Measurements from ENCODE around the gene PROM1.

DNA sequence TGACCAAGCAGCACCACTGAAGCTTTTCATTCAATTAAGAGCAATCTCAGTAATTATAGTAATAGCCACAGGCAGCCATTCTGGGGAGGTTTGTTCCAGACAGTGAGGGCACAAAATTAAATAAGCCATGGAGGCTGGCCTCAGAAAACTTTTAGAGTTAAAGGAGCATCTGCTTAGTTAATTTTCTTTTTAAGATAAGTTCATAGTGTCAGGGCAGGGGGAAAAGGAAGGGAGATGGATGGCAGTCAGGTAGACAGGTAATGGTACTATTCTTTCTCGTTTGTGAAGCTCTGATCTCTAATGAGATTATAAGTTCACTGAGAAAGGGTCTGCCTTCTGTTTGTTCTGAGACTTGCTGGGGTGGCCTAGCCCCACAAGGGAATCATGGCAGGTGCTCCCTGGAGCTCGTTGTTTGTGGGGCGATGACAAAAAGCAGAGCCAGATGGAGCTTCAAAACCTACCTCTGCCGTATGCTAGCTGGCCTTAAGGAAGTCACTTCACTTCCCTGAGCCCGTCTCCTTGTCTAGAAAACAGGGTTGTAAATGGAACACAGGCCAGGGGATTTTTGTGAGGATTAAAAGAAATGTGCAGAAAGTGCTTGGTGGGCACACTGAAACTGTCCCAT is 76.2 kb downstream of the PROM1 start:
- TF ChIP-seq, protein P1, sequence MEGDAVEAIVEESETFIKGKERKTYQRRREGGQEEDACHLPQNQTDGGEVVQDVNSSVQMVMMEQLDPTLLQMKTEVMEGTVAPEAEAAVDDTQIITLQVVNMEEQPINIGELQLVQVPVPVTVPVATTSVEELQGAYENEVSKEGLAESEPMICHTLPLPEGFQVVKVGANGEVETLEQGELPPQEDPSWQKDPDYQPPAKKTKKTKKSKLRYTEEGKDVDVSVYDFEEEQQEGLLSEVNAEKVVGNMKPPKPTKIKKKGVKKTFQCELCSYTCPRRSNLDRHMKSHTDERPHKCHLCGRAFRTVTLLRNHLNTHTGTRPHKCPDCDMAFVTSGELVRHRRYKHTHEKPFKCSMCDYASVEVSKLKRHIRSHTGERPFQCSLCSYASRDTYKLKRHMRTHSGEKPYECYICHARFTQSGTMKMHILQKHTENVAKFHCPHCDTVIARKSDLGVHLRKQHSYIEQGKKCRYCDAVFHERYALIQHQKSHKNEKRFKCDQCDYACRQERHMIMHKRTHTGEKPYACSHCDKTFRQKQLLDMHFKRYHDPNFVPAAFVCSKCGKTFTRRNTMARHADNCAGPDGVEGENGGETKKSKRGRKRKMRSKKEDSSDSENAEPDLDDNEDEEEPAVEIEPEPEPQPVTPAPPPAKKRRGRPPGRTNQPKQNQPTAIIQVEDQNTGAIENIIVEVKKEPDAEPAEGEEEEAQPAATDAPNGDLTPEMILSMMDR (IDR thresholded peaks at IDR 0.05; ENCODE audit: low read length), result no peak
- no peak for TF ChIP-seq EZH2 (IDR thresholded peaks at IDR 0.05; ENCODE audit: borderline replicate concordance, low read length)

All from OCI-LY1 (cell line).